Stimulated activated CD4-positive, alpha-beta T cell treated with anti-CD3 and anti-CD28 coated beads, Interleukin-1b, Interleukin-23, amount 100 ng/mL, for 48 hours (primary cell): ENCODE data around the gene MAOB.
"Not testable (repeated sequence)": the region's sequence is repeated elsewhere in the genome, so short reads cannot be mapped to it uniquely, and the experiment has no call there.

Experiments
- DNase-seq: peaks from one replicate; pipeline ENCODE4 v3.0.0-alpha.2; 2020

MAOB gene

DNA sequence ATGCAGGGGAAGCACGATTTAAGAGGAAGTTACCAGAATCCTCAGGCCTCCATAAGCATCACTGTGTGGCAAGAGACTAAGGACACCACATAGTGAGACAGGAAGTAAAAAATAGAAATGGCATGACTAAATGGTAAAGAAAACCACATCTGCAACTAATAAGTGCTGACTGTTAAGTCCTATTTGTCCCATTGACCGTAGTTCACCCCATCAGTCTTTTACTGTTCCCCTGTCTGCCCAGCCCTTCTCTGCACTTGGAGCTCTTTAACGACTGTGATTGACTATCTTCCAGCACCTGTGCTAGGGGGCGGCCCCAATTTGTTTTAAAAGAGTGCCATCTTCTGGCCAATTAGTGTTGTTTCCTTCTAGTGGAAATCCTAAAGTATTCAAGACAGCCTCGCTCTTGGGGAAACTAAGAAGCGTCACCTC is 132.0 kb downstream of the MAOB start:
- DNase-seq = peak; percentile 25

DNA sequence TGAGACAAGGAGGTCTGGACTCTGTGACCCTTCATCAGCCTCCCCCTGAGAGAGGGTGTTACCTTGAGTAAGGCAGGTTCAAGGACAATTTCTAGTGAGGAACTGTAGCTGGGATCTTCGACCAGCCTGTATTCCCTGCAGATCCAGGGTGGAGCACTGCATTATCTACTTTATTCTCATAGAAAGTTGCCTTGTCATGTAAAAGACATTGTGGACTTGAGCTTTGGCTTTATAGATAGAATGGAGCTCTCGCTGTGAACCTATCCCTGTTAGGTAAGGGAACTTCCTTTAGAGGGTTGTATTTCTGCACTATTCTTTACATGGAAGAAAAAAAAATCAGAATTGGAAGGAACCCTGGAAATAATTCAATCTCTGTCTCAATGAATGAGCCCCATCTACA is 134.8 kb downstream of the MAOB start:
- DNase-seq = no peak

DNA sequence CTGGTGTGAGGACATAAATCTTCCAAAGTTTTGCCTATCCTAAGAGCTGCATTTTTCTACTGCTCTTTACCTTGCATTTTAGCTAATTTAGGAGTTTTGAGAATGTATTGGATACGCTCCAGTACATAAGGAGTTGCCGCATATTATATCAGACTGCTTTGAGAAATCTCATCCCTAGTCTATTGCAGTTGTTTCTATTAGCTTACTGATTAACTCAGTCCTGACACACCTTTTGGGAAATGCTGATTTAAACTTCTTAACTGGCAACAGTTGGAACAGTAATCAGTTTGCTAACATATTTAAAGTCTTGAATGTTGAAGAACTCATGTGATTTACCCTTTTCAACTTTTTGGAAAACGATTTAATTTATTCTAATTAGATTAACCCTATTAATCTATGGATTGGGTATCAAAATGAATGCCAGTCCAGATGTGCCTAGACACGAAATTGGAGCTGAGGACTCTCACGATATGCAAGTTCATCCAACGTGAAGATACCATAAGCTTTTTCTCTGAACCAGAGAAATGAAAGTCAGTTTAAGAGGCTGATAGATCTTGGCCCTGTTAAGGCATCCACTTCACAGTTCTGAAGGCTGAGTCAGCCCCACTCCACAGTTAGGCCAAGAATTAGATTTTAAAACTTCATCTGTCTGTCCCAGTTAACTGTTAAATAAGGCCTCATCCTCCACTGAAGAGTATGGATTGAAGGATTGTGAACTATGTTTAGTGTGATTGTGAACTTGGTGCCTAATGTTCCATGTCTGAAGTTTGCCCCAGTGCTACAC is 136.1 kb downstream of the MAOB start:
- DNase-seq = no peak

DNA sequence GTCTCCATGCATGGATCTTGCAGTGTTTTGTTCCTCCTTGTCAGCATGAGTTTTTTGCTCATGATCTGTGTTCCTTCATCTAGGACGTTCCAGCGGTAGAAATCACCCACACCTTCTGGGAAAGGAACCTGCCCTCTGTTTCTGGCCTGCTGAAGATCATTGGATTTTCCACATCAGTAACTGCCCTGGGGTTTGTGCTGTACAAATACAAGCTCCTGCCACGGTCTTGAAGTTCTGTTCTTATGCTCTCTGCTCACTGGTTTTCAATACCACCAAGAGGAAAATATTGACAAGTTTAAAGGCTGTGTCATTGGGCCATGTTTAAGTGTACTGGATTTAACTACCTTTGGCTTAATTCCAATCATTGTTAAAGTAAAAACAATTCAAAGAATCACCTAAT is 138.0 kb downstream of the MAOB start:
- no peak for DNase-seq

DNA sequence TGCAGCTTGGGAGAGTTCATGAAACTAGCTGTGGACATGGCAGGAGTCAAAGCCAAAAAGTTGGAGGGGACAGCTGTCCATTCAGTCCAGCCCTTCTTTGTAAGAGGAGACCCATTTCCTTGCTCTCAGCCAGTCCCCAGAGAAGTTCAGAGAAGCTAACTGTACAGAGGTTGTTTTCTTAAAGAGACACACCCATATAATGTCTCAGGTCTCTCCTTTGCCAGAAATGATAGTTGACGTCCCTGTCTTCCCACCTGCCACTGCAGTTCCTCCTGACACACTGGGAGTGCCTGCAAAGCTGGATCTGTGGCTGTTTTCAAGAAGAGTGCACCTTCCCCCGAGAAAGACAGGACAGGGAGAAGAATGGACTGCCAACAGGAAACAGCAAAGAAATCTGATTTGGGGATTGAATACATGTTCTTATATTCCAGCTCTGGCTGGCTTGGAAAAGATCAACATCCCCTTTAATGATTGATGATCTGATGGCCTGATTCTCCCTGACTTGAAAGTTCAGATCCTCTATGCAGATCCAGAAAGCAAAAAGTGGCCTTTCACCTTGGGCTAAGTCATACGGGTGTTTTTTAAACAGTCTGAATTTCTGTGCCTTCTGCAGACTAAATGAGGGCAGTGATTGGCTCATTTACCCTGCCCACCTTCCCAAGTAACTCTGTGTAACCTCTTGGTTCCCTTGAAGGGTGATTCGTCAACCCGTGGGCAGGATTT is 139.0 kb downstream of the MAOB start:
- DNase-seq = no peak

GRCh38 chrX:43741843-43742573 is 140.2 kb downstream of the MAOB start:
- no peak for DNase-seq

DNA sequence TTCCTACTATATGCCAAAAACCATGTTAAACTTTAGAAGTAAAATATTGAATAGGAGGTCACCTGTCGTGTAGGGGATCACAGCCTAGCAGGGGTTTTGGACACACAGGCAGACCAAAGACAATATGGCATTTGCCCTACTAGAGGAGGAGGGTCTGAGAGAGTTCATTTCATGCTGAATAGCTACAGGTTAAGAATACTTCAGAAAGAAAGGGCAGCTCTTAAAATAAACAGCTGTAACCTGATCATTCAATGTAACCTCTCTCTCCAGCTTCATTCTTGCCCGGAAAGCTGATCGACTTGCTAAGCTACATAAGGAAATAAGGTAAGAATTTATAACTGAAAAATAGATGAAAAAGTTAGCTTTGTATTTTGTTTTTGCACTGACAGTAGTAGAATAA is 146.3 kb downstream of the MAOB start:
- no peak for DNase-seq

DNA sequence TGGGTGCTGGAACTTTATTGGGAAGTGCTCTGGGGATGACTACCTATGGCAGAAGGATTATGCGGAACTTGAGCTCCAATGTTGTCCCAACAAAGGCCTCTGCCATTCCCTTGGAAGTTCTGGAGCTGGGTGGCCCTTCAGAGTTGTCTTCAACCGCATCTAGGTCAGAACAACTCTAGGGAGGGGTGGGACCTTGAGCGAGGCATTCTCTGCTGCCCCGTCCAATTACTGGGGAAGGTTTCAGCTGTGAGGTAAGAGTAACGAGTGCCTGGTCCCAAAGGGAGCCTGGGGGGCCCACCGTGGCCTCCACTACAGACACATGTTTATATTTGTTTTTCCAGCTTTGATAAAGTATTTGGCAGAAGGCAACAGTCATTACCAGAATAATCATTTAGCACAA is 146.7 kb downstream of the MAOB start:
- DNase-seq = no peak

GRCh38 chrX:43734444-43734843 is 147.8 kb downstream of the MAOB start:
- no peak for DNase-seq

- no peak for DNase-seq
Observed at GRCh38 chrX:43733699-43734098, 148.6 kb downstream of the MAOB start.

- DNase-seq = no peak
Observed at GRCh38 chrX:43731086-43731485, 151.2 kb downstream of the MAOB start.

DNA sequence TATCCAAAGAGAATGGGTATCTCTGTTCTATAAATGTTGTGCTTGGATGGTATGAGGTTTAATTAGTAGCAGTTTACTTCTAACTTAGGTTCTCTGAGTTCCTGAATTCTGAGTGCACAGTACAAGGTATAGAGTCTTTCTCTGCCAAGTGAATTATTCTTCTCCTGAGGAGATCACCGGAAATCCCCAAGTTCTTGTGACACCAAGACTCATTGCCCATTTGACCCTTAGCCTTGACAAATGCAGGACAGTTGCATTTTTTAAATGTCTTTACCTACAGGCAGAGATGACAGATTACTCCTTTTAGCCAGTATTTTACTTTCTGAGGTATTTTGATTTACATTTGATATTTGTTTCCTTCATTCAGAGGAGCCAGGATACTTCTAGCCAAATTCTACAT is 153.3 kb downstream of the MAOB start:
- DNase-seq = no peak

DNA sequence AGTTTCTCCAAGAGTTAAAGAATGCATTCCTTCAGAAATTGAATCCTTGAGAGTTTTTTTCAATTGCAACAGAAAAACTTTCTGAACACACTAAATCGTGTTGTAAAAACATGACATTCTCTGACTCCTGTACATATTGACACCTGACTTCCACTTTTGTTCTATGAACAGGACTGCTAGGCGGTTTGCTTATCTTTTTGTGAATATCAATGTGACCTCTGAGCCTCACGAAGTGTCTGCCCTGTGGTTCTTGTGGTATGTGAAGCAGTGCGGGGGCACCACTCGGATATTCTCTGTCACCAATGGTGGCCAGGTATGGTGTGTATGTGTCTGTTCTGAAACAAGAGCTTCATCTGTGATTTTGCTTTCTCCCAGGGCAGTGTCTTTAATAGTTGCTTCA is 154.2 kb downstream of the MAOB start:
- DNase-seq = no peak

DNA sequence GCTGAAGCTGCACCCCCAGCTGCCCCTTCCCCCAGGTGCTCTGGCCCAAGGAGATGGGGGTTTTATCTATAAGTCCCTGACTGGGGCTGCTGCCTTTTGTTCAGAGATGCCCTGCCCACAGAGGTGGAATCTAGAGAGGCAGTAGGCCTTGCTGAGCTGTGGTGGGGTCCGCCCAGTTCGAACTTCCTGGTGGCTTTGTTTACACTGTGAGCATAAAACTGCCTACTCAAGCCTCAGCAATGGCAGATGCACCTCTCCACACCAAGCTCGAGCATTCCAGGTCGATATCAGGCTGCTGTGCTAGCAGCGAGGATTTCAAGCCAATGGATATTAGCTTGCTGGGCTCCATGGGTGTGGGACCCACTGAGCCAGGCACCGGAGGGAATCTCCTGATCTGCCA is 155.0 kb downstream of the MAOB start:
- not testable (repeated sequence) for DNase-seq

- DNase-seq = not testable (repeated sequence)
Observed at GRCh38 chrX:43725227-43725626, 157.0 kb downstream of the MAOB start.

GRCh38 chrX:43720961-43721360 is 161.3 kb downstream of the MAOB start:
- no peak for DNase-seq

DNA sequence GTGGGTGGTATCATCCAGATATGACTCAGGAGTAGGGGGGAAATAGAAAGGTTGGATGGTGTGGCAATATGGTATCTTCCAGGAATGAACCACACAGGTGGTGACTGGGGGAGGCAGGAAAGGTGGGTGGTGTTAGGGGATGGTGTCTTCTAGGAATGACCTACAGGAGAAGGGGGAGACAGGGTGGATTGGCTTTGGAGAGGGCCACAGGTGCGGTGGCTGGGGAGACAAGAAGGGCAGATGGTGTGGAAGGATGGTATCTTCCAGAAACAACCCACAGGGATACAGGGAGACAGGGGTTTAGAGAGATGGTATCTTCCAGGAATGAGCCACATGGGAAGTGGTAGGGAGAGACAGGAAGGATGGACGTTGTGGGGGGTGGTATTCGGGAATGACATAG is 162.2 kb downstream of the MAOB start:
- DNase-seq = no peak

GRCh38 chrX:43718956-43719355 is 163.3 kb downstream of the MAOB start:
- DNase-seq = no peak

- DNase-seq = no peak
Observed at GRCh38 chrX:43718546-43718945, 163.7 kb downstream of the MAOB start.

GRCh38 chrX:43718081-43718480 is 164.2 kb downstream of the MAOB start:
- DNase-seq = no peak

DNA sequence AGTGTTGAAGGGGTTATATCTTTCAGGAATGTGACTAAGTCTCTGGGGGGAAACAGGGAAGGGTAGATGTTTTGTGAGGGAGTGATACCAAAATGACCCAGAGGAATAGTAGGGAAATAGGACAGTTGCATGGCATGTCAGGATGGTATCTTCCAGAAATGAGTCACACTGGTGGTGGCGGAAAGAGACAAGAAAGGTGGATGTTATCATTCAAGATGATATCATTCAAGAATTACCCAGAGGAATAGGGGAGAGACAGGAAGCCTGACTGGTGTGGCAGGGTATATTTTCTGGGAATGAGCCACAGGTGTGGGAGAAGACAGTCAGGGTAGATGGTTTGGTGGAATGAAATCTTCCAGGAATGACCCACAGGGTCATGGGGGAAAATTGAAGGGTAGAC is 165.1 kb downstream of the MAOB start:
- no peak for DNase-seq

- no peak for DNase-seq
Observed at GRCh38 chrX:43716696-43717095, 165.6 kb downstream of the MAOB start.
